ENCODE results near the gene HNRNPR.
"Not testable (repeated sequence)": the region's sequence is repeated elsewhere in the genome, so short reads cannot be mapped to it uniquely, and the experiment has no call there.

Gene HNRNPR

DNA sequence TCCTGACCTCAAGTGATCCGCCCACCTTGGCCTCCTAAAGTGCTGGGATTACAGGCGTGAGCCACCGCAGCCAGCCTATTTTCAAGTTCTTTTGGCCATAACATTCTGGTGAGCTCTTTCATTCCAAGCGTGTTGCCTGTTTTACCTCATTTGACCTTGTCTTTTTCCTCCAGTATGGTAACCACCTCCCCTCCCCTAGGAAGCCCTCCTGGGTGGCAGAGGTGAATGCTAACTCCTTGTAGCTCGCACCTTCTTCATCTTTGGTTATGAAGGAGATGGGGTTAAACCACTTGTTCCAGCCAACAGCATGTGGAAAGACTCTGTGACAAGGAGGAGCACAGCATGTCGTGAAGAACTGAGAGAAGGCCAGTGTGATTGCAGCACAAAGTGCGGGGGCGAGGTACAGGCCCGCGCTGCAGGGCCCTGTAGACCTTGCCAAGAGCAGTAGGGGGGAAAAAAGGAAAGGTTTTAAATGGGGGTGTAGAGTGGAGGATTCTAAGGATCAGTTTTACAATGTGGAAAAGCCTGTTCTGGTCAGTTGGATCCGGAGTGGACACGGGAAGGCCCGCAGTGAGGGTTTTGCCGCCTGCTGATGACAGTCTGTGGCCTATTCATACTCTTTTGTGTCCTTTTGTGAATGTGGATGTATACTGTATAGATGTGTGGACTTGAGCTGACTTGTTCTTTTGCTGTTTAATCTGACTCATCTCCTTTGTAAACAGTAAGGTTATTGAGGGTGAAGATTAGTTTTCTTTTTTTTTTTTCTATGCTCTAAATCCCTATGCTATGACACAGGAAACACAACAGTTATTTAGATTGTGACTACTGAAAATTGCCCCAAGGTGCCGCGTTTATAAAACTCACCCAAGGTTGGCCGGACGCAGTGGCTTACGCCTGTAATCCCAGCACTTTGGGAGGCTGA is 33.1 kb upstream of the HNRNPR start:
- H2AFZ ChIP-seq (ENCODE audit: low read depth, low read length, severe bottlenecking), result no peak overlapping the region
- no peak overlapping the region for H3K27ac ChIP-seq (ENCODE audit: low read depth, low read length)
- no peaks in the 10 kb centered on the region for H3K9me3 ChIP-seq (ENCODE audit: insufficient read depth, low read length)
- no peaks in the 10 kb centered on the region for H3K27me3 ChIP-seq (ENCODE audit: low read length)
- H3K36me3 ChIP-seq (ENCODE audit: low read length), result no peaks in the 10 kb centered on the region
- H3K4me3 ChIP-seq (ENCODE audit: insufficient read depth, low read length, poor library complexity, severe bottlenecking), result no peak overlapping the region
- no peaks in the 10 kb centered on the region for H4K20me1 ChIP-seq (ENCODE audit: low read depth, low read length)
- H3F3A ChIP-seq (ENCODE audit: insufficient read depth), result no peaks in the 10 kb centered on the region
- no peaks in the 10 kb centered on the region for H3K9me2 ChIP-seq (replicated peaks; ENCODE audit: insufficient read depth, low read length)
- no peaks in the 10 kb centered on the region for H3K79me2 ChIP-seq (ENCODE audit: insufficient read depth, low read length)
- H3K4me2 ChIP-seq (ENCODE audit: low read depth, low read length, poor library complexity, severe bottlenecking), result no peak overlapping the region
- TF ChIP-seq, protein P1, sequence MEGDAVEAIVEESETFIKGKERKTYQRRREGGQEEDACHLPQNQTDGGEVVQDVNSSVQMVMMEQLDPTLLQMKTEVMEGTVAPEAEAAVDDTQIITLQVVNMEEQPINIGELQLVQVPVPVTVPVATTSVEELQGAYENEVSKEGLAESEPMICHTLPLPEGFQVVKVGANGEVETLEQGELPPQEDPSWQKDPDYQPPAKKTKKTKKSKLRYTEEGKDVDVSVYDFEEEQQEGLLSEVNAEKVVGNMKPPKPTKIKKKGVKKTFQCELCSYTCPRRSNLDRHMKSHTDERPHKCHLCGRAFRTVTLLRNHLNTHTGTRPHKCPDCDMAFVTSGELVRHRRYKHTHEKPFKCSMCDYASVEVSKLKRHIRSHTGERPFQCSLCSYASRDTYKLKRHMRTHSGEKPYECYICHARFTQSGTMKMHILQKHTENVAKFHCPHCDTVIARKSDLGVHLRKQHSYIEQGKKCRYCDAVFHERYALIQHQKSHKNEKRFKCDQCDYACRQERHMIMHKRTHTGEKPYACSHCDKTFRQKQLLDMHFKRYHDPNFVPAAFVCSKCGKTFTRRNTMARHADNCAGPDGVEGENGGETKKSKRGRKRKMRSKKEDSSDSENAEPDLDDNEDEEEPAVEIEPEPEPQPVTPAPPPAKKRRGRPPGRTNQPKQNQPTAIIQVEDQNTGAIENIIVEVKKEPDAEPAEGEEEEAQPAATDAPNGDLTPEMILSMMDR (IDR thresholded peaks at IDR 0.05; ENCODE audit: insufficient read depth, low read length, poor library complexity, severe bottlenecking), result no peak
- TF ChIP-seq EZH2phosphoT487 (conservative IDR thresholded peaks at IDR 0.05; ENCODE audit: low read length), result no peak
- no peak overlapping the region for H3K9ac ChIP-seq (ENCODE audit: low read length)

DNA sequence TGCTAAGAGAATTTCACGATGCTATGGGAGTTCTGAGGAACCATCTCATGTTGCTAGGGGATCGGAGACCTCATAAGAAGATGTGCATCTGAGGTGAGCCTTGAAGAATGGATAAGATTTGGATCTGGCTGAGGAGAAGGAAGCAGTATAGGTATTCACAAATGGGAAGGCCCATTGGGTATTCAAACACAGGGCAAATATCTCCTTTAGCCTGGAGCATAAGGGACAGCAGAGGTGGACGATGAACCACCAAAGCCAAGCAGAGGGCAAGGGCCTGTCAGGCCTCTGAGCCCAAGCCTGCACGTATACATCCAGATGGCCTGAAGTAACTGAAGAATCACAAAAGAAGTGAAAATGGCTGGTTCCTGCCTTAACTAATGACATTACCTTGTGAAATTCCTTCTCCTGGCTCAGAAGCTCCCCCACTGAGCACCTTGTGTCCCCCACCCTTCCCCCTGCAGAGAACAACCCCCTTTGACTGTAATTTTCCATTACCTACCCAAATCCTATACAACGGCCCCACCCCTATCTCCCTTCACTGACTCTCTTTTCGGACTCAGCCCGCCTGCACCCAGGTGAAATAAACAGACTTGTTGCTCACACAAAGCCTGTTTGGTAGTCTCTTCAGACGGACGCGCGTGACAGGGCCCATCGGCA is 30.1 kb upstream of the HNRNPR start:
- H3K27me3 ChIP-seq (ENCODE audit: low read length); H3K4me3 ChIP-seq (ENCODE audit: insufficient read depth, low read length, poor library complexity, severe bottlenecking); H3K27ac ChIP-seq (ENCODE audit: low read depth, low read length): not testable (repeated sequence)

DNA sequence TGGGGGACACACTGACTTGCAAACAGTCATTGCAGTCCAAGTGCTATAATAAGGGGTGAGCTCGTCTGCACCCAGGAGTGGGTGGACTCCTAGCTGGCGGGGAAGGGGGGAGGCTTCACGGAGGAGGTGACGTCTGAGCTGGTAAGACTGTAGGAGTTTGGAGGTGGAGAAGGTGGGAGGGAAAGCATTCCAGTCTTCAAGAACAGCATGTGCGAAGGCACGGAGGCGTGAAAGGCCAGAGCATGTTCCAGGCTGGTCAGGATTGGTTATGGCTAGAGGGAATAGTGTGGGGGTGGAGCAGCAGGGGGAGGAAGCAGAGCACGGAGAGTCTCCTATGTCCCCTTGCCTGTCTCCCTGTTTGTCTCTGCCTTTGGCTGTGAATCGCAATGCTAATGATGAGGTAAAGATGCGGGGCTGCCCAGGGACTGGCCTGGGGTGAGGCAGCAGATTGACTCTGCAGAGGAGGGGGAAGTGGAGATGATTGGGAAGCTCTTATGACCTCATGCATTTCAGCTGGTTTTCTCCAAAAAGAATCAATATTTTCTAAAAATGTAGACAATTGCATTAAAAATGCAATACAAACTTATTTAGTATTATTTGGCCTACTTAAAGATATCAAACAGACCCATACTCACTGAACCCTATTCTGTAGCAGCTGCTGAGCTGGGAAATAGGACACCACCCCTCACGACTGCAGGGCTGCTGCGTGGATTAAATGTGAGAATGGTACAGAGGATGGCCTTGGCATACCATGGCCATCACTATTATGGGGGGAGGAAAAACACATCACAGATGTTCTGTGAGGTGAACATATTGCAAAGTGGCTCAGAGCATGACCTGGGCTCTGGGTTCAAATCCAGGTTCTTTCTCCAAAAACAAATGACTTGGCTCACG is 28.1 kb upstream of the HNRNPR start:
- H3K9me3 ChIP-seq (ENCODE audit: insufficient read depth, low read length), result no peaks in the 10 kb centered on the region
- H3K9ac ChIP-seq (ENCODE audit: low read length), result no peak overlapping the region
- H4K20me1 ChIP-seq (ENCODE audit: low read depth, low read length), result no peaks in the 10 kb centered on the region
- H3K4me3 ChIP-seq (ENCODE audit: insufficient read depth, low read length, poor library complexity, severe bottlenecking), result no peak overlapping the region
- H3K27me3 ChIP-seq (ENCODE audit: low read length), result no peaks in the 10 kb centered on the region
- H3K9me2 ChIP-seq (replicated peaks; ENCODE audit: insufficient read depth, low read length), result no peaks in the 10 kb centered on the region
- 0 out of 2 replicates have a peak, but pooled peaks cover 5% of the 10 kb centered on the region for H3K79me2 ChIP-seq (ENCODE audit: insufficient read depth, low read length)
- no peak overlapping the region for H3K27ac ChIP-seq (ENCODE audit: low read depth, low read length)
- TF ChIP-seq EZH2phosphoT487 (conservative IDR thresholded peaks at IDR 0.05; ENCODE audit: low read length), result no peak
- no peak overlapping the region for H2AFZ ChIP-seq (ENCODE audit: low read depth, low read length, severe bottlenecking)
- no peak overlapping the region for H3K4me2 ChIP-seq (ENCODE audit: low read depth, low read length, poor library complexity, severe bottlenecking)
- 0 out of 2 replicates have a peak, but pooled peaks cover 3% of the 10 kb centered on the region for H3F3A ChIP-seq (ENCODE audit: insufficient read depth)
- H3K36me3 ChIP-seq (ENCODE audit: low read length), result no peaks in the 10 kb centered on the region

More for the DNA sequence above, 30.1 kb upstream of the HNRNPR start:
- H4K20me1 ChIP-seq (ENCODE audit: low read depth, low read length); H3F3A ChIP-seq (ENCODE audit: insufficient read depth); H3K9me3 ChIP-seq (ENCODE audit: insufficient read depth, low read length); H3K9me2 ChIP-seq (replicated peaks; ENCODE audit: insufficient read depth, low read length); H3K9ac ChIP-seq (ENCODE audit: low read length); H2AFZ ChIP-seq (ENCODE audit: low read depth, low read length, severe bottlenecking); H3K4me2 ChIP-seq (ENCODE audit: low read depth, low read length, poor library complexity, severe bottlenecking); H3K36me3 ChIP-seq (ENCODE audit: low read length); H3K79me2 ChIP-seq (ENCODE audit: insufficient read depth, low read length): not testable (repeated sequence)
